Measurements from ENCODE around the gene TRIOBP. TPM values are rescaled to one million over a fixed set of nuclear protein-coding genes. Genes with fewer than 3 reads are reported as not detected.
"Not testable (repeated sequence)": the region's sequence is repeated elsewhere in the genome, so short reads cannot be mapped to it uniquely, and the experiment has no call there.

The TRIOBP gene
- total RNA-seq, 2 experiments from 2014 or later = 40.9 to 42.7 TPM

GRCh38 chr22:37681556-37682049, 15.2 kb upstream of the TRIOBP start:
- ChIA-PET POLR2A (interaction anchor here (0.9 to 12.9 kb wide), 9 partner anchors 9 to 73 kb away, joined by 3 to 244 read pairs (median 9); partner anchors contain the start of genes GGA1, PDXP and SH3BP1), CTCF (interaction anchor here (0.5 to 13.4 kb wide), 14 partner anchors 10 to 535 kb away, joined by 3 to 301 read pairs (median 5); partner anchors contain the start of genes GGA1, PDXP and SH3BP1)
- Mint-ChIP-seq H3K27ac (peak overlapping the region; percentile 79), H3K4me1 (peaks cover 36% of the 10 kb centered on the region), H3K4me3 (no peak overlapping the region), H3K9me3 (no peaks in the 10 kb centered on the region), H3K36me3 (ENCODE audit: low read depth) (peaks cover 32% of the 10 kb centered on the region), H3K27me3 (no peaks in the 10 kb centered on the region)
- DNase-seq = peak; percentile 81

- no peaks in the 10 kb centered on the region for H3K9me3 Mint-ChIP-seq
- CTCF ChIA-PET = interaction anchor here (8.1 to 13.4 kb wide), 3 partner anchors 23 to 77 kb away, joined by 49 to 301 read pairs (median 191); partner anchors contain the start of genes GGA1, PDXP and SH3BP1
- H3K4me3 Mint-ChIP-seq = no peak overlapping the region
Measured at GRCh38 chr22:37684803-37685615, 11.8 kb upstream of the TRIOBP start.

DNA sequence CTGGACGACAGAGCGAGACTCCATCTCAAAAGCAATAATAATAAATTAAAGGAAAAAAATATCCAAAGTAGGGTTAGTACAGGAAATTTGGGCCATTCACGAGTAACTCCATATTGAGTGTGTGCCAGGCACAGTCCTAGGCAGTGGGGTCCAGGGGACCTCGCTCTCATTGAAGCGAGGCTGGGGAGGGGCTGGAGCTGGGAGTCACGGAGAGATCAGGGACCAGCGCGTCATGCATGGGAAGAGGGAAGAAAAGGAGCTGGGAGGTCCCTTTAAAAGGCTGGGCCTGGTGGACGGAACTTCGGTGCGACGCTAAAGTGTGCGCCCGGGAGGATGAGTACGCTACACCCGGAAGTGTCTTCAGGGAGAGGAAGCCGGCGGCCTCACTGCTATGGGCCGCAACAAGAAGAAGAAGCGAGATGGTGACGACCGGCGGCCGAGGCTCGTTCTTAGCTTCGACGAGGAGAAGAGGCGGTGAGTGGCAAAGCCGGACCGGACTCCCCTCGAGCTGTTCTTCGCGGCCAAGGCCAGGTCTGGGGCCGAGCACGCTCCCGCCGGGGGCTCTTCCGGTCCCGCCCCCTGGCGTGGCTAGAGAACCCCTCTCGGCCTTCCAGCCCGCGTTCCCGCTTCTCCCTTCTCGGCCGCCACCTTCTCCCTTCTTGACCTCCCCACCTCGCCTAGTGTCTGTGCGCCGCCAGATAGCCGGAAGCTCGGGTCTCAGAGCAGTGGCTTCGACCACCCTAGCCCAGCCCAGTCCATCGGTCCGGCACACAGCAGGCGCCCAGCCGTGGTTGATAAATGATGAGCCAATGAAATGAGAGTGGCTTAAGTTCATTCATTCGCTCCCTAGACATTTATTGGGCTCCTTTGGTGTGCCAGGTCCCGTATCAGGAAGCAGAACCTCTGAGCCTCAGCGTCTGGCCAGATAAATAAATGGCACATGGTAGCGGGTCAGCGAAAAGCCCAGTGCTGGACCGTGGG, 10.6 kb upstream of the TRIOBP start, which contains the start of gene NOL12:
TSS of gene NOL12 (plus strand) at position 342 of the 981 bp plus-strand sequence. CDS start at position 392, 50 bp downstream.
- Mint-ChIP-seq H3K4me3 (peak within 1 kb of the TSS; percentile 93), H3K9me3 (no peaks in the 10 kb centered on the region), H3K27ac (peak within 1 kb of the TSS; percentile 88), H3K4me1 (peaks cover 28% of the 10 kb centered on the region), H3K36me3 (ENCODE audit: low read depth) (peaks cover 31% of the 10 kb centered on the region), H3K27me3 (no peaks in the 10 kb centered on the region)
- POLR2A ChIA-PET = interaction anchor here (1.2 to 4.6 kb wide), 12 partner anchors 10 to 78 kb away, joined by 3 to 34 read pairs (median 5); partner anchors contain the start of genes GGA1, LGALS1, SH3BP1 and TRIOBP
- CTCF ChIA-PET = interaction anchor here (0.6 to 13.4 kb wide), 8 partner anchors 11 to 1017 kb away, joined by 3 to 301 read pairs (median 4); partner anchors contain the start of genes GCAT, GGA1, LGALS1 and PDXP
- peak; percentile 81 for DNase-seq

More at GRCh38 chr22:37684803-37685615, 11.8 kb upstream of the TRIOBP start:
- H3K27me3 Mint-ChIP-seq = no peaks in the 10 kb centered on the region
- POLR2A ChIA-PET = interaction anchor here (1.4 to 4.6 kb wide), 7 partner anchors 9 to 75 kb away, joined by 4 to 34 read pairs (median 5); partner anchors contain the start of genes LGALS1 and TRIOBP
- peaks cover 37% of the 10 kb centered on the region for H3K4me1 Mint-ChIP-seq
- H3K36me3 Mint-ChIP-seq (ENCODE audit: low read depth) = peaks cover 24% of the 10 kb centered on the region
- H3K27ac Mint-ChIP-seq = no peak overlapping the region
- DNase-seq = no peak

DNA sequence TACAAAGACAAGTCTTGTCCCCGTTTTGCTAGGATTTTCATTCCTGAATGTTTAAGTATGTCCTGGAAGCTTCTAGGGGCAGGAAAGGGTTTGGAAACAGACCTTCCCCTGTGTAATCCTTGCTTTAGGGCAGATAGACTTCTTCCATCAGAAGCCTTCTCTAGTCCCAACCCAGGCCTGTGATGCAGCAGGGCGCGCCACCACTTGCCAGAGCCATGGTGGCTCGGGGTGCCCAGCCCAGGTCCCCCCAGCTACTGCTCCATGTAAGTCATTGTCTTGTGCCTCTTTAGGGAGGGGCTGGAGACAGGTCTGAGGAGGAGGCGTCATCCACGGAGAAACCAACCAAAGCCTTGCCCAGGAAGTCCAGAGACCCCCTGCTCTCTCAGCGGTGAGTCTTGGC, 6.4 kb upstream of the TRIOBP start:
- CTCF ChIA-PET = no interaction called here
- Mint-ChIP-seq H3K27me3 (no peaks in the 10 kb centered on the region), H3K4me3 (no peak overlapping the region), H3K9me3 (no peaks in the 10 kb centered on the region), H3K27ac (no peak overlapping the region), H3K4me1 (peaks cover 23% of the 10 kb centered on the region), H3K36me3 (ENCODE audit: low read depth) (peaks cover 46% of the 10 kb centered on the region)
- DNase-seq = no peak
- POLR2A ChIA-PET = no interaction called here

DNA sequence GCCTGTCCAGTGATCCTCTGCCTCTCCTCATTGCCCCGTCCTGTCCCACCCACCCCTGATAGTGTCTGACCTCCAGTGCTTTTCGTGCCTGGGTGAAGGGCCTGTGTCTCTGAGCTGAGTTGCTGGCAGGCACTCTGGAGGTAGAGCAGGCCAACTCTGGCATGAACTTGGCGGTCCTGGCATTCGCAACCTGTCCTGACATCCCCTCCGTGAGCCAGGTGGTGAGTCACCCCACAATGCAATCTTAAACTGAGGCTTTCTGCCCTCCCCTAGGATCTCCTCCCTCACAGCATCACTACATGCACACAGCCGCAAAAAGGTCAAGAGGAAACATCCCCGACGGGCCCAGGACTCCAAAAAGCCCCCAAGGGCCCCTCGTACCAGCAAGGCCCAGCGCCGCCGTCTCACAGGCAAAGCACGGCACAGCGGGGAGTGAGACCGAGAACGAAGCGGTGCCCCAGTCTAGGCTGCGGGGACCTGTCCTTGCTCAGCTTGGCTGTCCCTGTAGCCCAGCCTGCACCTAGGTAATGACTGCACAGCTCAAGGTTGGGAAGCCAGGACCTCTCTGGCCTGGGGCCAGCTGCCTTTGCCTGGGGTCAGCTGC, 5.8 kb upstream of the TRIOBP start:
- POLR2A ChIA-PET = no interaction called here
- no peak for DNase-seq
- Mint-ChIP-seq H3K4me3 (no peak overlapping the region), H3K4me1 (peaks cover 24% of the 10 kb centered on the region), H3K9me3 (no peaks in the 10 kb centered on the region), H3K27ac (no peak overlapping the region), H3K27me3 (no peaks in the 10 kb centered on the region), H3K36me3 (ENCODE audit: low read depth) (peaks cover 46% of the 10 kb centered on the region)
- CTCF ChIA-PET = no interaction called here

DNA sequence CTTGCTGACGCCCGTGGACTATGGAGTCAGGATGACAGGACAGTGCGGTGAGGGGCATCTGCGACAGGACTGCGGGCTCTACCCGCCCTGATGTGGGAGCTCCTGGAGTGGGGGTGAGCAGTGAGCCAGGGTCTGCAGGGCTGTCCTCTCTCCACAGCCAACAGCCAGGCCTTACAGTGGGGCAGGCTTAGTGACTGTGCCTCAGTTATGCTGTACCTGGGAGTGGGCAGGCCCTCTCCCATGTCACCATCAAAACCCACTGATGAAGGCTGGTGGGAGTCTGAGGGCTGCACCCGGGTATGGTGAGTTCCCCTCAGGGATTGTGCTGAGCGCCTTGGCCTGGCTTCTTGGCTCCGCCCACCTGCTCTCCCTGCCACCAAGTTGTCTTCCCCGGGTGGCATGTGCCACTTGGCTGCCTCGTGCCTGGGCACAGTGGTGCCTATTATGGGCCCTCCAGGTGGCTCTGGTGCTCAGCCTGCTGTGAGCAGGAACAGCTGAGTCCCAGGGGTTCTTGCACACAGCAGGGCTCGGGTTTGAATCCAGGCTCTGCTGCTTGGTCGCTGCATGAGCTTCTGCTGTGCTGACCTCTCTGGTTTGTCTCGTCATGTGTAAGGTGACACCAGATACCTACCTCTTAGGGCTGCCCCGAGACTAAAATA, 4.1 kb upstream of the TRIOBP start:
- Mint-ChIP-seq H3K36me3 (ENCODE audit: low read depth) (peaks cover 37% of the 10 kb centered on the region), H3K4me3 (no peak overlapping the region), H3K9me3 (no peaks in the 10 kb centered on the region), H3K27ac (no peak overlapping the region), H3K27me3 (no peaks in the 10 kb centered on the region), H3K4me1 (peaks cover 20% of the 10 kb centered on the region)
- POLR2A ChIA-PET = interaction anchor here (0.6 kb wide), 1 partner anchor 51 kb away, joined by 3 read pairs; no protein-coding TSS in a partner anchor
- no peak for DNase-seq
- CTCF ChIA-PET = interaction anchor here (1.2 kb wide), 1 partner anchor 49 kb away, joined by 3 read pairs; no protein-coding TSS in a partner anchor

DNA sequence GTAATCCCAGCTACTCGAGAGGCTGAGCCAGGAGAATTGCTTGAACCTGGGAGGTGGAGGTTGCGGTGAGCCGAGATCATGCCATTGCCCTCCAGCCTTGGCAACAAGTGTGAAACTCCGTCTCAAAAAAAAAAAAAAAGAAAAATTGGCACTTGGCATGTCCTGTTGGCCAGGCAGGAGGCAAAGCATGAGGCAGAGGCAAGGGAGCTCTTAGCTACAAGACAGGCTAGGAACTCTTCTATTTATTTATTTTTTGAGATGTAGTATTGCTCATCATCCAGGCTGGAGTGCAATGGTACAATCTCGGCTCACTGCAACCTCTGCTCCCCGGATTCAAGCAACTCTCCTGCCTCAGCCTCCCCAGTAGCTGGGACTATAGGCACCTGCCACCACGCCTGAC, 2.7 kb upstream of the TRIOBP start:
- POLR2A ChIA-PET = interaction anchor here (3.8 kb wide), 1 partner anchor 8 kb away, joined by 17 read pairs; the partner anchor contains the start of gene NOL12

GRCh38 chr22:37696260-37696656, 590 bp upstream of the TRIOBP start:
- POLR2A ChIA-PET = interaction anchor here (1.2 to 3.8 kb wide), 3 partner anchors 10 to 112 kb away, joined by 3 to 17 read pairs (median 3); partner anchors contain the start of genes GCAT, LGALS1 and NOL12
- Mint-ChIP-seq H3K4me3 (peak overlapping the region; percentile 50), H3K4me1 (peaks cover 11% of the 10 kb centered on the region), H3K36me3 (ENCODE audit: low read depth) (peaks cover 16% of the 10 kb centered on the region)
- CTCF ChIA-PET = interaction anchor here (0.9 to 2.0 kb wide), 3 partner anchors 14 to 53 kb away, joined by 3 to 10 read pairs (median 5); partner anchors contain the start of gene PDXP
- DNase-seq, H3K27ac Mint-ChIP-seq, H3K27me3 Mint-ChIP-seq, H3K9me3 Mint-ChIP-seq: not testable (repeated sequence)

More for the DNA sequence above, 2.7 kb upstream of the TRIOBP start:
- Mint-ChIP-seq H3K36me3 (ENCODE audit: low read depth) (peaks cover 28% of the 10 kb centered on the region), H3K4me1 (peaks cover 11% of the 10 kb centered on the region)
- H3K9me3 Mint-ChIP-seq, H3K27ac Mint-ChIP-seq, H3K27me3 Mint-ChIP-seq, DNase-seq, H3K4me3 Mint-ChIP-seq: not testable (repeated sequence)
- CTCF ChIA-PET = interaction anchor here (1.1 kb wide), 1 partner anchor 51 kb away, joined by 8 read pairs; no protein-coding TSS in a partner anchor

- ChIA-PET POLR2A (interaction anchor here (3.8 kb wide), 1 partner anchor 11 kb away, joined by 17 read pairs; the partner anchor contains the start of gene NOL12), CTCF (interaction anchor here (1.1 kb wide), 1 partner anchor 54 kb away, joined by 6 read pairs; no protein-coding TSS in a partner anchor)
- H3K27ac Mint-ChIP-seq = no peak overlapping the region
- H3K4me3 Mint-ChIP-seq = no peak overlapping the region
- no peak for DNase-seq
- peaks cover 11% of the 10 kb centered on the region for H3K4me1 Mint-ChIP-seq
- no peaks in the 10 kb centered on the region for H3K27me3 Mint-ChIP-seq
- H3K9me3 Mint-ChIP-seq = no peaks in the 10 kb centered on the region
- peaks cover 9% of the 10 kb centered on the region for H3K36me3 Mint-ChIP-seq (ENCODE audit: low read depth)
Measured at GRCh38 chr22:37697538-37697835, 639 bp downstream of the TRIOBP start.

- POLR2A ChIA-PET = no interaction called here
- H3K9me3 Mint-ChIP-seq = no peaks in the 10 kb centered on the region
- no peaks in the 10 kb centered on the region for H3K36me3 Mint-ChIP-seq (ENCODE audit: low read depth)
- H3K27me3 Mint-ChIP-seq = no peaks in the 10 kb centered on the region
- no peak for DNase-seq
- no peak overlapping the region for H3K27ac Mint-ChIP-seq
- no peak overlapping the region for H3K4me3 Mint-ChIP-seq
- CTCF ChIA-PET = no interaction called here
- H3K4me1 Mint-ChIP-seq = peaks cover 7% of the 10 kb centered on the region
Measured at GRCh38 chr22:37701141-37701786, 4.4 kb downstream of the TRIOBP start.

- Mint-ChIP-seq H3K4me1 (no peaks in the 10 kb centered on the region), H3K9me3 (no peaks in the 10 kb centered on the region), H3K4me3 (no peak overlapping the region), H3K27ac (no peak overlapping the region), H3K27me3 (no peaks in the 10 kb centered on the region), H3K36me3 (ENCODE audit: low read depth) (no peaks in the 10 kb centered on the region)
- ChIA-PET CTCF (no interaction called here), POLR2A (no interaction called here)
- no peak for DNase-seq
Measured at GRCh38 chr22:37703906-37704305, 7.1 kb downstream of the TRIOBP start.
